GM23338 (cell line): ENCODE measurements around the gene LYRM9. TPM values are rescaled to one million over a fixed set of nuclear protein-coding genes. Genes with fewer than 3 reads are reported as not detected.

Source experiments
- ATAC-seq: fragments of 200-7000 bp; cut with Tn5 transposase; 3 replicates; pipeline ENCODE4 v1.9.1; 2020
- DNase-seq: peaks from one replicate; pipeline ENCODE4 v3.0.0-alpha.2; 2015; ENCODE audit warnings: low spot score
- H2AFZ ChIP-seq: fragments of 200-600 bp; sonication (generic); 2 replicates; pipeline ENCODE4 v1.8.0; 2016; ENCODE audit warnings: antibody characterized with exemption, mild to moderate bottlenecking, moderate library complexity
- H3F3A ChIP-seq: fragments of 200-600 bp; sonication (generic); replicated peaks from 2 replicates; pipeline ENCODE4 v1.8.0; 2017; ENCODE audit warnings: antibody characterized with exemption, mixed run types, low read depth
- H3K27ac ChIP-seq: fragments of 200-600 bp; sonication (generic); 2 replicates; pipeline ENCODE4 v1.6.1; 2016; ENCODE audit warnings: low read depth
- H3K27me3 ChIP-seq: fragments of 200-600 bp; sonication (generic); 2 replicates; pipeline ENCODE4 v1.8.0; 2016; ENCODE audit warnings: mild to moderate bottlenecking, mixed run types, moderate library complexity; ENCODE audit not compliant: insufficient read depth
- H3K36me3 ChIP-seq: fragments of 200-600 bp; sonication (generic); 2 replicates; pipeline ENCODE4 v1.8.0; 2016; ENCODE audit warnings: mild to moderate bottlenecking; ENCODE audit not compliant: insufficient read depth
- H3K4me1 ChIP-seq: fragments of 200-600 bp; sonication (generic); 2 replicates; pipeline ENCODE4 v1.8.0; 2016; ENCODE audit warnings: mild to moderate bottlenecking, moderate library complexity; ENCODE audit not compliant: insufficient read depth
- H3K4me2 ChIP-seq: fragments of 200-600 bp; sonication (generic); 2 replicates; pipeline ENCODE4 v1.7.1; 2017; ENCODE audit warnings: mixed run types
- H3K4me3 ChIP-seq: fragments of 200-600 bp; sonication (generic); 2 replicates; pipeline ENCODE4 v1.6.1; 2016; ENCODE audit warnings: mixed run types
- H3K79me2 ChIP-seq: fragments of 200-600 bp; sonication (generic); replicated peaks from 2 replicates; pipeline ENCODE4 v1.8.0; 2017; ENCODE audit warnings: mild to moderate bottlenecking; ENCODE audit not compliant: insufficient read depth
- H3K9me2 ChIP-seq: fragments of 200-600 bp; sonication (generic); 2 replicates; pipeline ENCODE4 v1.8.0; 2017; ENCODE audit not compliant: insufficient read depth
- H4K20me1 ChIP-seq: fragments of 200-600 bp; sonication (generic); replicated peaks from 2 replicates; pipeline ENCODE4 v1.8.0; 2017; ENCODE audit warnings: mild to moderate bottlenecking; ENCODE audit not compliant: insufficient read depth
- H3K27ac Mint-ChIP-seq: 2 replicates; pipeline ENCODE4 v1.8.0; 2020; ENCODE audit warnings: inconsistent platforms, mild to moderate bottlenecking, moderate library complexity, mixed read lengths
- H3K27me3 Mint-ChIP-seq: 3 replicates; pipeline ENCODE4 v1.8.0; 2022; ENCODE audit warnings: low read depth, mild to moderate bottlenecking, moderate library complexity, mixed read lengths, inconsistent platforms; ENCODE audit not compliant: insufficient read depth, poor library complexity
- H3K36me3 Mint-ChIP-seq: 3 replicates; pipeline ENCODE4 v1.8.0; 2021; ENCODE audit warnings: low read depth, mild to moderate bottlenecking, inconsistent platforms, moderate library complexity, mixed read lengths
- H3K4me1 Mint-ChIP-seq: 3 replicates; pipeline ENCODE4 v1.8.0; 2020; ENCODE audit warnings: mild to moderate bottlenecking, inconsistent platforms, mixed read lengths
- H3K4me3 Mint-ChIP-seq: 3 replicates; pipeline ENCODE4 v1.8.0; 2021; ENCODE audit warnings: moderate library complexity, mild to moderate bottlenecking, inconsistent platforms, mixed read lengths
- H3K9me3 Mint-ChIP-seq: 3 replicates; pipeline ENCODE4 v1.8.0; 2020; ENCODE audit warnings: moderate library complexity, mild to moderate bottlenecking, inconsistent platforms, mixed read lengths
- EZH2 ChIP-seq: fragments of 200-600 bp; sonication (generic); IDR thresholded peaks from one replicate; pipeline ENCODE4 v1.8.0; 2017; ENCODE audit warnings: antibody characterized with exemption, mild to moderate bottlenecking, low read depth; ENCODE audit not compliant: unreplicated experiment
- EZH2phosphoT487 ChIP-seq: fragments of 200-600 bp; sonication (generic); IDR thresholded peaks from one replicate; pipeline ENCODE4 v1.8.1; 2018; ENCODE audit warnings: antibody characterized with exemption; ENCODE audit not compliant: unreplicated experiment
- JUNB ChIP-seq: IDR thresholded peaks from one replicate; pipeline ENCODE4 v1.6.1; 2016; ENCODE audit warnings: antibody characterized with exemption; ENCODE audit not compliant: unreplicated experiment
- NANOG ChIP-seq: IDR thresholded peaks from 2 replicates; pipeline ENCODE4 v1.6.1; 2016; ENCODE audit warnings: antibody characterized with exemption, borderline replicate concordance
- POLR2AphosphoS5 ChIP-seq: IDR thresholded peaks from 2 replicates; pipeline ENCODE4 v1.6.1; 2016; ENCODE audit warnings: antibody characterized with exemption, low read depth
- ZNF114 ChIP-seq: fragments of 250-450 bp; sonication (Bioruptor Pico); IDR thresholded peaks from 2 replicates; pipeline ENCODE4 v1.5.0; 2020; ENCODE audit warnings: mild to moderate bottlenecking, moderate library complexity
- ZNF331 ChIP-seq: fragments of 250-450 bp; sonication (Bioruptor Pico); IDR thresholded peaks from 2 replicates; pipeline ENCODE4 v1.5.0; 2020; ENCODE audit warnings: low read depth, mild to moderate bottlenecking, moderate library complexity
- polyA plus RNA-seq: library from polyadenylated mRNA; unstranded; fragments of >200 nt; fragmentation: Nextera tagmentation; extraction: Ambion mirVana; gene quantifications from 2 replicates; pipeline ENCODE4 v1.2.1, GENCODE V29; 2016
- total RNA-seq: library from RNA; depleted of rRNA; stranded (reverse); fragments of >200 nt; shearing (Covaris generic); gene quantifications from 2 replicates; pipeline ENCODE4 v1.2.3, GENCODE V29; 2014
- TF ChIP-seq, protein P1 (sequence below), 2 experiments: fragments of 200-600 bp in 1 of 2; sonication (generic) in 1 of 2; conservative IDR thresholded peaks; 2 replicates each; pipeline versions ENCODE4 v1.5.1 to v1.6.1; 2016 to 2017; ENCODE audit warnings: antibody characterized with exemption in 2 of 2, low read depth in 2 of 2, mild to moderate bottlenecking in 2 of 2, moderate library complexity in 1 of 2
- TF ChIP-seq, protein P2 (sequence below): IDR thresholded peaks from one replicate; pipeline ENCODE4 v1.6.1; 2018; ENCODE audit warnings: antibody characterized with exemption; ENCODE audit not compliant: unreplicated experiment
- TF ChIP-seq, protein P3 (sequence below): IDR thresholded peaks from 2 replicates; pipeline ENCODE4 v1.6.1; 2016; ENCODE audit warnings: antibody characterized with exemption

The LYRM9 gene
- total and polyA plus RNA-seq, 2 experiments from 2014 or later, result 4.7 to 6.2 TPM

DNA sequence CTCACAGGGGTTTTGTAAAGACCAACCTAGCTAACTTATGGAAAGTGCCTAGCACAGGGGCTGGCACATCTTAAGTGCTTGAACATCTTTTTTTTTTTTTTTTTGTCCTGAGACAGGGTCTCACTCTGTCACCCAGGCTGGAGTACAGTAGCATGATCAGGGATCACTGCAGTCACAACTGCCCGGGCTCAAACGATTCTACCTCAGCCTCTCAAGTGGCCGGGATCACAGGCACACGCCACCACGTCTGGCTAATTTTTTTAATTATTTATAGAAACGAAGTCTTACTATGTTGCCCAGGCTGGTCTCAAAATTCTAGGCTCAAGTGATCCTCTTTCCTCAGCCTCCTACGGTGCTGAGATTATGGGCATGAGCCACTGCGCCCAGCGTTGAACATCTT, 1.3 kb downstream of the LYRM9 start:
- H3K4me3 ChIP-seq, result no peak overlapping the region
- DNase-seq, result no peak
- H3K36me3 ChIP-seq, result no peaks in the 10 kb centered on the region
- no peak overlapping the region for H3K27ac ChIP-seq
- H4K20me1 ChIP-seq, result no peaks in the 10 kb centered on the region
- Mint-ChIP-seq H3K4me1 (peaks cover 74% of the 10 kb centered on the region), H3K27me3 (peaks cover 21% of the 10 kb centered on the region), H3K9me3 (no peaks in the 10 kb centered on the region), H3K4me3 (no peak overlapping the region), H3K27ac (no peak overlapping the region), H3K36me3 (no peaks in the 10 kb centered on the region)
- H3F3A ChIP-seq, result no peaks in the 10 kb centered on the region; the same call in 1 of the 2 replicates
- peaks cover 9% of the 10 kb centered on the region for H3K27me3 ChIP-seq
- H3K4me1 ChIP-seq, result peaks cover 70% of the 10 kb centered on the region
- no peak for TF ChIP-seq NANOG
- TF ChIP-seq, protein P1, sequence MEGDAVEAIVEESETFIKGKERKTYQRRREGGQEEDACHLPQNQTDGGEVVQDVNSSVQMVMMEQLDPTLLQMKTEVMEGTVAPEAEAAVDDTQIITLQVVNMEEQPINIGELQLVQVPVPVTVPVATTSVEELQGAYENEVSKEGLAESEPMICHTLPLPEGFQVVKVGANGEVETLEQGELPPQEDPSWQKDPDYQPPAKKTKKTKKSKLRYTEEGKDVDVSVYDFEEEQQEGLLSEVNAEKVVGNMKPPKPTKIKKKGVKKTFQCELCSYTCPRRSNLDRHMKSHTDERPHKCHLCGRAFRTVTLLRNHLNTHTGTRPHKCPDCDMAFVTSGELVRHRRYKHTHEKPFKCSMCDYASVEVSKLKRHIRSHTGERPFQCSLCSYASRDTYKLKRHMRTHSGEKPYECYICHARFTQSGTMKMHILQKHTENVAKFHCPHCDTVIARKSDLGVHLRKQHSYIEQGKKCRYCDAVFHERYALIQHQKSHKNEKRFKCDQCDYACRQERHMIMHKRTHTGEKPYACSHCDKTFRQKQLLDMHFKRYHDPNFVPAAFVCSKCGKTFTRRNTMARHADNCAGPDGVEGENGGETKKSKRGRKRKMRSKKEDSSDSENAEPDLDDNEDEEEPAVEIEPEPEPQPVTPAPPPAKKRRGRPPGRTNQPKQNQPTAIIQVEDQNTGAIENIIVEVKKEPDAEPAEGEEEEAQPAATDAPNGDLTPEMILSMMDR (conservative IDR thresholded peaks at IDR 0.05; ENCODE audit: low read depth in 2 of 2), result no peak
- no peak for TF ChIP-seq JUNB
- TF ChIP-seq ZNF331 (CRISPR knock-in tag), result no peak
- TF ChIP-seq, protein P2, sequence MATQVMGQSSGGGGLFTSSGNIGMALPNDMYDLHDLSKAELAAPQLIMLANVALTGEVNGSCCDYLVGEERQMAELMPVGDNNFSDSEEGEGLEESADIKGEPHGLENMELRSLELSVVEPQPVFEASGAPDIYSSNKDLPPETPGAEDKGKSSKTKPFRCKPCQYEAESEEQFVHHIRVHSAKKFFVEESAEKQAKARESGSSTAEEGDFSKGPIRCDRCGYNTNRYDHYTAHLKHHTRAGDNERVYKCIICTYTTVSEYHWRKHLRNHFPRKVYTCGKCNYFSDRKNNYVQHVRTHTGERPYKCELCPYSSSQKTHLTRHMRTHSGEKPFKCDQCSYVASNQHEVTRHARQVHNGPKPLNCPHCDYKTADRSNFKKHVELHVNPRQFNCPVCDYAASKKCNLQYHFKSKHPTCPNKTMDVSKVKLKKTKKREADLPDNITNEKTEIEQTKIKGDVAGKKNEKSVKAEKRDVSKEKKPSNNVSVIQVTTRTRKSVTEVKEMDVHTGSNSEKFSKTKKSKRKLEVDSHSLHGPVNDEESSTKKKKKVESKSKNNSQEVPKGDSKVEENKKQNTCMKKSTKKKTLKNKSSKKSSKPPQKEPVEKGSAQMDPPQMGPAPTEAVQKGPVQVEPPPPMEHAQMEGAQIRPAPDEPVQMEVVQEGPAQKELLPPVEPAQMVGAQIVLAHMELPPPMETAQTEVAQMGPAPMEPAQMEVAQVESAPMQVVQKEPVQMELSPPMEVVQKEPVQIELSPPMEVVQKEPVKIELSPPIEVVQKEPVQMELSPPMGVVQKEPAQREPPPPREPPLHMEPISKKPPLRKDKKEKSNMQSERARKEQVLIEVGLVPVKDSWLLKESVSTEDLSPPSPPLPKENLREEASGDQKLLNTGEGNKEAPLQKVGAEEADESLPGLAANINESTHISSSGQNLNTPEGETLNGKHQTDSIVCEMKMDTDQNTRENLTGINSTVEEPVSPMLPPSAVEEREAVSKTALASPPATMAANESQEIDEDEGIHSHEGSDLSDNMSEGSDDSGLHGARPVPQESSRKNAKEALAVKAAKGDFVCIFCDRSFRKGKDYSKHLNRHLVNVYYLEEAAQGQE, result no peak
- TF ChIP-seq EZH2, result no peak
- no peak for TF ChIP-seq ZNF114 (CRISPR knock-in tag)
- TF ChIP-seq POLR2AphosphoS5, result no peak
- TF ChIP-seq EZH2phosphoT487, result no peak
- TF ChIP-seq, protein P3, sequence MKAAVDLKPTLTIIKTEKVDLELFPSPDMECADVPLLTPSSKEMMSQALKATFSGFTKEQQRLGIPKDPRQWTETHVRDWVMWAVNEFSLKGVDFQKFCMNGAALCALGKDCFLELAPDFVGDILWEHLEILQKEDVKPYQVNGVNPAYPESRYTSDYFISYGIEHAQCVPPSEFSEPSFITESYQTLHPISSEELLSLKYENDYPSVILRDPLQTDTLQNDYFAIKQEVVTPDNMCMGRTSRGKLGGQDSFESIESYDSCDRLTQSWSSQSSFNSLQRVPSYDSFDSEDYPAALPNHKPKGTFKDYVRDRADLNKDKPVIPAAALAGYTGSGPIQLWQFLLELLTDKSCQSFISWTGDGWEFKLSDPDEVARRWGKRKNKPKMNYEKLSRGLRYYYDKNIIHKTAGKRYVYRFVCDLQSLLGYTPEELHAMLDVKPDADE, result no peak
- no peak overlapping the region for H3K4me2 ChIP-seq
- no peaks in the 10 kb centered on the region for H3K79me2 ChIP-seq
- no peak for ATAC-seq
- H2AFZ ChIP-seq, result no peak overlapping the region
- H3K9me2 ChIP-seq, result no peaks in the 10 kb centered on the region; the same call in 1 of the 2 replicates
